ENCODE measurements around the gene ELF5. TPM values are rescaled to one million over a fixed set of nuclear protein-coding genes. Genes with fewer than 3 reads are reported as not detected.

The ELF5 gene
- total RNA-seq, 2 experiments from 2014 or later: not detected

GRCh38 chr11:34558673-34559072 is 45.1 kb upstream of the ELF5 start:
- no peaks in the 10 kb centered on the region for H3K9me2 ChIP-seq (ENCODE audit: insufficient read depth, low read length)
- H3K4me2 ChIP-seq (ENCODE audit: low read length): no peak overlapping the region
- DNase-seq (ENCODE audit: low spot score): no peak
- no peak overlapping the region for H3K27ac ChIP-seq (ENCODE audit: low read depth, low read length, poor library complexity, severe bottlenecking)
- H4K20me1 ChIP-seq (ENCODE audit: insufficient read depth, low read length): no peaks in the 10 kb centered on the region
- H3K4me1 ChIP-seq (ENCODE audit: insufficient read depth, low read length, poor library complexity, severe bottlenecking): no peaks in the 10 kb centered on the region
- H2AFZ ChIP-seq (ENCODE audit: low read length): no peak overlapping the region
- CTCF ChIA-PET (ENCODE audit: unreplicated experiment): no interaction called here
- no TSS peak for BruUV-seq (replicated peaks)
- H3K79me2 ChIP-seq (ENCODE audit: insufficient read depth, low read depth, low read length): no peaks in the 10 kb centered on the region
- TF ChIP-seq EZH2phosphoT487 (IDR thresholded peaks at IDR 0.05; ENCODE audit: borderline replicate concordance, low read depth, low read length): no peak
- TF ChIP-seq, protein P1, sequence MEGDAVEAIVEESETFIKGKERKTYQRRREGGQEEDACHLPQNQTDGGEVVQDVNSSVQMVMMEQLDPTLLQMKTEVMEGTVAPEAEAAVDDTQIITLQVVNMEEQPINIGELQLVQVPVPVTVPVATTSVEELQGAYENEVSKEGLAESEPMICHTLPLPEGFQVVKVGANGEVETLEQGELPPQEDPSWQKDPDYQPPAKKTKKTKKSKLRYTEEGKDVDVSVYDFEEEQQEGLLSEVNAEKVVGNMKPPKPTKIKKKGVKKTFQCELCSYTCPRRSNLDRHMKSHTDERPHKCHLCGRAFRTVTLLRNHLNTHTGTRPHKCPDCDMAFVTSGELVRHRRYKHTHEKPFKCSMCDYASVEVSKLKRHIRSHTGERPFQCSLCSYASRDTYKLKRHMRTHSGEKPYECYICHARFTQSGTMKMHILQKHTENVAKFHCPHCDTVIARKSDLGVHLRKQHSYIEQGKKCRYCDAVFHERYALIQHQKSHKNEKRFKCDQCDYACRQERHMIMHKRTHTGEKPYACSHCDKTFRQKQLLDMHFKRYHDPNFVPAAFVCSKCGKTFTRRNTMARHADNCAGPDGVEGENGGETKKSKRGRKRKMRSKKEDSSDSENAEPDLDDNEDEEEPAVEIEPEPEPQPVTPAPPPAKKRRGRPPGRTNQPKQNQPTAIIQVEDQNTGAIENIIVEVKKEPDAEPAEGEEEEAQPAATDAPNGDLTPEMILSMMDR (conservative IDR thresholded peaks at IDR 0.05; ENCODE audit: low read length): no peak
- no peaks in the 10 kb centered on the region for H3K36me3 ChIP-seq (ENCODE audit: insufficient read depth, low read length)
- intact Hi-C loops (cut with micrococcal nuclease; ENCODE audit: unreplicated experiment): no loop called here
- no peaks in the 10 kb centered on the region for H3K9me3 ChIP-seq (ENCODE audit: low read length)
- POLR2A ChIA-PET: interaction anchor here (0.7 kb wide), 2 partner anchors 14 to 117 kb away, joined by 3 read pairs; no protein-coding TSS in a partner anchor
- H3K4me3 ChIP-seq (ENCODE audit: low read depth, low read length, poor library complexity, severe bottlenecking): no peak overlapping the region

- CTCF ChIA-PET (ENCODE audit: unreplicated experiment): no interaction called here
- no peaks in the 10 kb centered on the region for H3K36me3 ChIP-seq (ENCODE audit: insufficient read depth, low read length)
- no peaks in the 10 kb centered on the region for H3K79me2 ChIP-seq (ENCODE audit: insufficient read depth, low read depth, low read length)
- intact Hi-C loops (cut with micrococcal nuclease; ENCODE audit: unreplicated experiment): no loop called here
- TF ChIP-seq EZH2phosphoT487 (IDR thresholded peaks at IDR 0.05; ENCODE audit: borderline replicate concordance, low read depth, low read length): no peak
- no peaks in the 10 kb centered on the region for H3K9me2 ChIP-seq (ENCODE audit: insufficient read depth, low read length)
- no peaks in the 10 kb centered on the region for H4K20me1 ChIP-seq (ENCODE audit: insufficient read depth, low read length)
- H2AFZ ChIP-seq (ENCODE audit: low read length): no peak overlapping the region
- no TSS peak for BruUV-seq (replicated peaks)
- POLR2A ChIA-PET: interaction anchor here (0.7 to 1.6 kb wide), 2 partner anchors 9 to 116 kb away, joined by 3 read pairs; no protein-coding TSS in a partner anchor
- H3K4me1 ChIP-seq (ENCODE audit: insufficient read depth, low read length, poor library complexity, severe bottlenecking): no peaks in the 10 kb centered on the region
- H3K9me3 ChIP-seq (ENCODE audit: low read length): no peaks in the 10 kb centered on the region
- H3K4me3 ChIP-seq (ENCODE audit: low read depth, low read length, poor library complexity, severe bottlenecking): no peak overlapping the region
- H3K27ac ChIP-seq (ENCODE audit: low read depth, low read length, poor library complexity, severe bottlenecking): no peak overlapping the region
- no peak overlapping the region for H3K4me2 ChIP-seq (ENCODE audit: low read length)
- DNase-seq (ENCODE audit: low spot score): no peak
Measured at GRCh38 chr11:34558211-34558610, 44.6 kb upstream of the ELF5 start.

DNA sequence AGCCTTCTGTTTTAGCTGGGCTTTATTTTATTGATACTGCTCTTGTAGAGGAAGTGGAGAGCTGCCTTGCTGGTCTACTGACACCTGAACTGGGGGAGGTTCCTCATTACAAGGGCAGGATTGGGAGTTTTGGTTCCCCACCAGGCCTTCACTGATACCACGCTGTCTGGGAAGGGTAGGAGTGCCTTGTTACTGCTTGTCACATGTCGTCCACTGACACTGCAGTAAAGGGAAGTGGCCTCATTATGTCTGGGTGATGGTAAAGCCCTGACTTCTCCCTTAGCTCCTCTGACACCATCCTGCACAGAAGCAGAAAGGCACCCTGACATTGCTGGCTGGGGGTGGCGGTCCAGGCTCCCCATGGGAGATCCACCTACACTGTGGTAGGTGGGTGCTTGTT is 38.7 kb upstream of the ELF5 start:
- H3K9me2 ChIP-seq (ENCODE audit: insufficient read depth, low read length): no peaks in the 10 kb centered on the region
- DNase-seq (ENCODE audit: low spot score): no peak
- H2AFZ ChIP-seq (ENCODE audit: low read length): no peak overlapping the region
- no peaks in the 10 kb centered on the region for H3K4me1 ChIP-seq (ENCODE audit: insufficient read depth, low read length, poor library complexity, severe bottlenecking)
- no peak overlapping the region for H3K4me3 ChIP-seq (ENCODE audit: low read depth, low read length, poor library complexity, severe bottlenecking)
- no peaks in the 10 kb centered on the region for H3K9me3 ChIP-seq (ENCODE audit: low read length)
- H3K79me2 ChIP-seq (ENCODE audit: insufficient read depth, low read depth, low read length): no peaks in the 10 kb centered on the region
- no peaks in the 10 kb centered on the region for H3K36me3 ChIP-seq (ENCODE audit: insufficient read depth, low read length)
- ChIA-PET CTCF (ENCODE audit: unreplicated experiment) (no interaction called here), POLR2A (no interaction called here)
- TF ChIP-seq, protein P1 (conservative IDR thresholded peaks at IDR 0.05; ENCODE audit: low read length): no peak
- no peak for TF ChIP-seq EZH2phosphoT487 (IDR thresholded peaks at IDR 0.05; ENCODE audit: borderline replicate concordance, low read depth, low read length)
- no peak overlapping the region for H3K4me2 ChIP-seq (ENCODE audit: low read length)
- intact Hi-C loops (cut with micrococcal nuclease; ENCODE audit: unreplicated experiment): no loop called here
- H3K27ac ChIP-seq (ENCODE audit: low read depth, low read length, poor library complexity, severe bottlenecking): no peak overlapping the region
- no TSS peak for BruUV-seq (replicated peaks)
- H4K20me1 ChIP-seq (ENCODE audit: insufficient read depth, low read length): no peaks in the 10 kb centered on the region
